GM10248 (cell line): Measurements from ENCODE around the gene SPP2.

Experiments
- CTCF ChIA-PET: fragments of 300-600 bp; sonication (Branson Sonifier 250); formaldehyde crosslinking; extraction: SDS; loops from one replicate; lab custom pipeline; 2021; ENCODE audit warnings: antibody characterized with exemption; lab: Yijun Ruan, JAX
- POLR2A ChIA-PET: fragments of 350-650 bp; sonication (Branson Sonifier 250); formaldehyde crosslinking; extraction: SDS; loops from one replicate; lab custom pipeline; 2020; ENCODE audit warnings: antibody characterized with exemption; lab: Yijun Ruan, JAX
- DNase-seq: peaks from one replicate; pipeline ENCODE4 v3.0.0; 2012; ENCODE audit errors: extremely low spot score
- CTCF ChIP-seq: IDR thresholded peaks from 2 replicates; pipeline ENCODE4 v1.5.1; 2012; ENCODE audit warnings: mild to moderate bottlenecking, low read depth; ENCODE audit errors: extremely low read depth, missing control alignments, control extremely low read depth

The SPP2 gene

DNA sequence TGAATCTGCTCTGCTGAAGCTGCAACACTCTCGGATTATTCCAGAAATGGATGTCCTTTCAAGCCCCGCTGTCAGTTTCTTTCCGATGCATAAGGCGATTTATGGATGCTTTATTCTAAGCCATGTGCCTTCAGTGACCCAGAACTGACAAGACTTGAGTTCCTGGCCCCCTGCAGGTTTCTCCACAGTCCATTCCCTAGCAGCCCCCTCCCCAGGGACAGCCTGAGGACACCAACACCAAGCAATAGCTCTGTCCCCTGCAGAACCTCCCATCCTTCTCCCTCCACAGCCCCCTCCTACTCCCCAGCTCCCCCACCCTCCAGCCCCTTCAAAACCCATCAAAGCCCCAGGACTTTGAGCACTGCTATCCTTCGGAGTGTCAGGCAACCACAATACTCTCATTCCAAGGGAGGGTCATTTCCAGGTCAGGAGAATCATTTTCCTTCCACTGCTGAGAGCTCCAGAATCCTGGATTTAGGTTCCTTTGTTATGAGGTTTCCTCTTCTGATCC lies 24.6 kb upstream of the SPP2 start:
- ChIA-PET POLR2A (no interaction called here), CTCF (no interaction called here)
- DNase-seq = no peak
- TF ChIP-seq CTCF = no peak

DNA sequence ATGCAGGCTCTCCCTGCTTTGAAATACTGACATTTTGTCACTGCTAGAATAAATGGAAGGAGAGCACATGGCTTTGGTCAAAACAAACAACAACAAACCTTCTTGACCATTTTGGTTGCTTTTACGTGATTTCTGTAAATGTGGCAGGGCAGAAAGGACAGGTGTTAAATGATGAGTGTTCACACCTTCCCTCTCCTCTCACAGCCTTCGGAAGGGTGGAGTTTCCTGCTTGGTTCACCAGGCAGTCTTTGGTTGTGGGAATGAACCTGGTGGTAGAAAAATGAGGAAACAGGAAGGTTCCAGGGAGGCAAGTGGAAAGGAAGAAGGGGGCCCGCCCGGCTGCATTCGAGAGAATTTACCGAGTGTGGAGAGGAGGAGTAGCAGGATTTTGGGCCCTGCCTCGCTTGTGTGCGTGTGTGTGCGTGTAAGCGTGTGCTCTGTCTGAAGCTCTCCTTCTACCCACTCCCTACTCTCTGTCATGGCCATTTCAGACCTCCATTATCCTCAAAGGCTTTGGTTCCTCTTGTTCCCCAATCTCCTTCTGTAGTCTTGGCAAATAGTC lies 23.7 kb upstream of the SPP2 start:
- CTCF ChIA-PET = no interaction called here
- POLR2A ChIA-PET = no interaction called here

DNA sequence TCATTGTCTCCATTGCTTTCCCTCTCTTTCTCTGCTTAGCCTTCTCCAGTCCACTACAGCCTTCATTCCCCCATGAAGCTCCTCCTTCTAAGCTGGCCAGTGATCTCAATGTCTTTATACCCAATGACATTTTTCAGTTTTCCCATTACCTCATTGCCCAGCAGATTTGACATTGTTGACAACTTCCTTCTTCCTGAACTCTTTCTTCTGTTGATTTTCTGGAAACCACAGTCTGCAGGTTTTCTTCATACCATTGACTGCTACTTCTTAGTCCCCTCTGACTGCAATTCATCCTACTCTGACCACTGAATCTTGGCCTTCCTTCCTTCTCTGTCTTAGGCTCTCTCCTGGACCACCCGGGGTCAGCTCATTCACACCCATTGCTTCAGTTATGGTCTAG lies 22.9 kb upstream of the SPP2 start:
- CTCF ChIA-PET = interaction anchor here (1.5 kb wide), 1 partner anchor 20 kb away, joined by 4 read pairs; no protein-coding TSS in a partner anchor
- TF ChIP-seq CTCF = no peak
- no peak for DNase-seq
- POLR2A ChIA-PET = no interaction called here

More for the DNA sequence above, 23.7 kb upstream of the SPP2 start:
- no peak for DNase-seq
- no peak for TF ChIP-seq CTCF

GRCh38 chr2:234029150-234029733 lies 21.3 kb upstream of the SPP2 start:
- no peak for TF ChIP-seq CTCF
- CTCF ChIA-PET = no interaction called here
- no peak for DNase-seq
- POLR2A ChIA-PET = no interaction called here

- POLR2A ChIA-PET = no interaction called here
- no peak for TF ChIP-seq CTCF
- CTCF ChIA-PET = no interaction called here
- DNase-seq = no peak
Measured at GRCh38 chr2:234031207-234031606, 19.3 kb upstream of the SPP2 start.

DNA sequence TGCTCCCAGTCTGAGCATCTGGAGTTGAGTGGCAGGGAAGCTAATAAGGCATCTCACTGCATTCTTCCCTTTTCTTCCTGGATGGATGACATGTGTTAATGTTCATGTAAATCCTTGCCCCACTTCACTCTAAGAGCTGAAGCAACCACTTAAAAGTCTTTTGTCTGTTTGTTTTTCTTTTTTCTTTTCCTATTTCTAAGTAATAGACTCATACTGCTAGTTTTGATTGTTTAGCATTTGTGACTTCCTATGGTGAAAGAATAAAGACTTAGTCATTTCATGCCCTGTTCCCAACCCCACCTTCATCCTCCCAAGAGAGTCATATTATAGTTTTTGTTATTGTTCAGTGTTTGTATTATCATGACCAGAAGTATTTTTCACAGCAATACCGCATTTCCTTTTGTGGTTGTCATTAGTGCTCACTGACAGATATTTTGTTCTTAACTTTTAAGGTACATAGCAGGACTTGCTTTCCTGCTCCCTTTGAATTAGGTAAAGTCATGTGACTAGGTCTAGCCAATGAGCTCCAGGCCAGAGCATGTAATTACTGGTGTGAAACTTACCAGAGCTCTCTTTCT lies 18.1 kb upstream of the SPP2 start:
- ChIA-PET CTCF (no interaction called here), POLR2A (no interaction called here)
- DNase-seq = no peak
- TF ChIP-seq CTCF = no peak
